MM.1S (cell line): Measurements from ENCODE around the gene NUDT21.

Experiments
- DNase-seq: peaks from one replicate; pipeline ENCODE4 v3.0.0-alpha.2; 2015
- H2AFZ ChIP-seq: fragments of 300-600 bp; sonication (generic); 2 replicates; pipeline ENCODE4 v1.6.0; 2016; ENCODE audit warnings: antibody characterized with exemption, low read length
- H3F3A ChIP-seq: fragments of 300-600 bp; sonication (generic); 2 replicates; pipeline ENCODE4 v1.6.1; 2016; ENCODE audit warnings: mild to moderate bottlenecking, antibody characterized with exemption, low read length, moderate library complexity, mixed read lengths; ENCODE audit not compliant: insufficient read depth
- H3K27ac ChIP-seq: fragments of 300-600 bp; sonication (generic); 2 replicates; pipeline ENCODE4 v1.5.1; 2016; ENCODE audit warnings: mild to moderate bottlenecking, low read length
- H3K27me3 ChIP-seq: fragments of 300-600 bp; sonication (generic); replicated peaks from 2 replicates; pipeline ENCODE4 v1.6.0; 2016; ENCODE audit warnings: low read length; ENCODE audit not compliant: insufficient read depth
- H3K36me3 ChIP-seq: fragments of 300-600 bp; sonication (generic); replicated peaks from 2 replicates; pipeline ENCODE4 v1.6.1; 2016; ENCODE audit warnings: mild to moderate bottlenecking, low read length, mixed read lengths; ENCODE audit not compliant: insufficient read depth
- H3K4me1 ChIP-seq: fragments of 300-600 bp; sonication (generic); 2 replicates; pipeline ENCODE4 v1.6.1; 2016; ENCODE audit warnings: low read length, mixed read lengths
- H3K4me2 ChIP-seq: fragments of 300-600 bp; sonication (generic); 2 replicates; pipeline ENCODE4 v1.6.0; 2016; ENCODE audit warnings: low read depth, low read length
- H3K4me3 ChIP-seq: fragments of 300-600 bp; sonication (generic); 2 replicates; pipeline ENCODE4 v1.5.1; 2016; ENCODE audit warnings: low read length, mixed read lengths
- H3K79me2 ChIP-seq: fragments of 300-600 bp; sonication (generic); 2 replicates; pipeline ENCODE4 v1.6.1; 2016; ENCODE audit warnings: mixed run types, low read length, mixed read lengths
- H3K9ac ChIP-seq: fragments of 300-600 bp; sonication (generic); 2 replicates; pipeline ENCODE4 v1.6.1; 2016; ENCODE audit warnings: low read length, mixed read lengths
- H3K9me2 ChIP-seq: fragments of 300-600 bp; sonication (generic); replicated peaks from 2 replicates; pipeline ENCODE4 v1.6.1; 2016; ENCODE audit warnings: mild to moderate bottlenecking, low read length, mixed read lengths; ENCODE audit not compliant: insufficient read depth
- H3K9me3 ChIP-seq: fragments of 300-600 bp; sonication (generic); replicated peaks from 2 replicates; pipeline ENCODE4 v1.6.1; 2016; ENCODE audit warnings: mild to moderate bottlenecking, low read length, mixed read lengths; ENCODE audit not compliant: insufficient read depth
- H4K20me1 ChIP-seq: fragments of 300-600 bp; sonication (generic); 2 replicates; pipeline ENCODE4 v1.6.1; 2016; ENCODE audit warnings: mild to moderate bottlenecking, low read length, moderate library complexity, mixed read lengths; ENCODE audit not compliant: insufficient read depth
- EZH2 ChIP-seq: fragments of 300-600 bp; sonication (generic); optimal IDR thresholded peaks from 2 replicates; pipeline ENCODE3; 2017; ENCODE audit warnings: low read depth, mild to moderate bottlenecking, antibody characterized with exemption, low read length, mixed read lengths
- EZH2phosphoT487 ChIP-seq: fragments of 300-600 bp; sonication (generic); IDR thresholded peaks from 2 replicates; pipeline ENCODE4 v1.6.1; 2018; ENCODE audit warnings: antibody characterized with exemption, low read length
- TF ChIP-seq, protein P1 (sequence below): fragments of 300-600 bp; sonication (generic); IDR thresholded peaks from 2 replicates; pipeline ENCODE4 v1.5.1; 2016; ENCODE audit warnings: antibody characterized with exemption, low read length, mixed read lengths

NUDT21 gene

DNA sequence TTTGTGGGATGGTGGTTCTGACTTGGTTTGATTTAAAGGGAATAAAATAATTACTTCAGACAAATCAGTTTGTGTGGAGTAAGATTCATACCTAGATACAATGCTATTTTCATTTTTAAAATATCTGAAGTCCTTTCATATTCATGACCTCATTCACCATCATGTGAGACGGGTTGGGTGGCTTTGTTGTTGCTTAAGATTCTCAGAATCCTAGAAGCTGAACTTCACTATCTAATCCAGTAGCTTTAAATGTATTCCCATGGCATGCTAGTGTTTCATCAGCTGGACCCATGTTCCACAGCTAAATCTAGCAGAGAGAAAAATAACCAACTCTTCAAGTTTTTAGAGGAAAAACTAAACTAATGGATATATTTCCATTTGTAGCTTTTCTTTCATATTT, 23.0 kb downstream of the NUDT21 start:
- Histone ChIP-seq H3K36me3 (no peaks in the 10 kb centered on the region), H2AFZ (no peak overlapping the region), H3K4me1 (peaks cover 4% of the 10 kb centered on the region; the same call in 1 of the 2 replicates), H3K27me3 (no peaks in the 10 kb centered on the region), H4K20me1 (no peaks in the 10 kb centered on the region), H3K4me2 (no peak overlapping the region), H3F3A (peaks cover 19% of the 10 kb centered on the region), H3K4me3 (no peak overlapping the region), H3K27ac (no peak overlapping the region), H3K79me2 (peaks cover 18% of the 10 kb centered on the region), H3K9ac (no peak overlapping the region), H3K9me2 (no peaks in the 10 kb centered on the region), H3K9me3 (no peaks in the 10 kb centered on the region)
- TF ChIP-seq, protein P1, sequence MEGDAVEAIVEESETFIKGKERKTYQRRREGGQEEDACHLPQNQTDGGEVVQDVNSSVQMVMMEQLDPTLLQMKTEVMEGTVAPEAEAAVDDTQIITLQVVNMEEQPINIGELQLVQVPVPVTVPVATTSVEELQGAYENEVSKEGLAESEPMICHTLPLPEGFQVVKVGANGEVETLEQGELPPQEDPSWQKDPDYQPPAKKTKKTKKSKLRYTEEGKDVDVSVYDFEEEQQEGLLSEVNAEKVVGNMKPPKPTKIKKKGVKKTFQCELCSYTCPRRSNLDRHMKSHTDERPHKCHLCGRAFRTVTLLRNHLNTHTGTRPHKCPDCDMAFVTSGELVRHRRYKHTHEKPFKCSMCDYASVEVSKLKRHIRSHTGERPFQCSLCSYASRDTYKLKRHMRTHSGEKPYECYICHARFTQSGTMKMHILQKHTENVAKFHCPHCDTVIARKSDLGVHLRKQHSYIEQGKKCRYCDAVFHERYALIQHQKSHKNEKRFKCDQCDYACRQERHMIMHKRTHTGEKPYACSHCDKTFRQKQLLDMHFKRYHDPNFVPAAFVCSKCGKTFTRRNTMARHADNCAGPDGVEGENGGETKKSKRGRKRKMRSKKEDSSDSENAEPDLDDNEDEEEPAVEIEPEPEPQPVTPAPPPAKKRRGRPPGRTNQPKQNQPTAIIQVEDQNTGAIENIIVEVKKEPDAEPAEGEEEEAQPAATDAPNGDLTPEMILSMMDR = no peak
- TF ChIP-seq EZH2phosphoT487 = no peak
- no peak for TF ChIP-seq EZH2
- DNase-seq = no peak

DNA sequence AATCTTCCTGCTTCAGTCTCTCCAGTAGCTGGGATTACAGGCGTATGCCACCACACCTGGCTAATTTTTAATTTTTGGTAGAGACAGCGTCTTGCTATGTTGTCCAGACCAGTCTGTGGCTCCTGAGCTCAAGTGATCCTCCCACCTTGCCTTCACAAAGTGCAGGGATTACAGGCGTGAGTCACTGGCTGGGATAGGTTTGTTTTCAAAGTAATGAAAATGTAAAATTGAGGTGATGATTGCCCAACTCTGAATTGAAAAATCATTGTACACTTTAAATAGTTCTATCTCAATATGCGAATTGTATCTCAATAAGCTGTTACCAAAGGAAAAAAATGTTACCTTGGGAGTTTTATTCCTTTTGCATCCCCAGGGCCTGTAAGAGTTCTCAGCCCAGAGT, 24.5 kb downstream of the NUDT21 start:
- DNase-seq = no peak
- no peak overlapping the region for H2AFZ ChIP-seq
- H3K27me3 ChIP-seq = no peaks in the 10 kb centered on the region
- no peaks in the 10 kb centered on the region for H3K9me3 ChIP-seq
- H3K79me2 ChIP-seq = peaks cover 33% of the 10 kb centered on the region
- no peaks in the 10 kb centered on the region for H3K9me2 ChIP-seq
- H3K4me3 ChIP-seq = no peak overlapping the region
- peaks cover 19% of the 10 kb centered on the region for H3F3A ChIP-seq
- H4K20me1 ChIP-seq = no peaks in the 10 kb centered on the region
- no peak overlapping the region for H3K4me2 ChIP-seq
- TF ChIP-seq EZH2phosphoT487 = no peak
- TF ChIP-seq, protein P1 = no peak
- H3K36me3 ChIP-seq = no peaks in the 10 kb centered on the region
- H3K27ac ChIP-seq = no peak overlapping the region
- no peak overlapping the region for H3K9ac ChIP-seq
- H3K4me1 ChIP-seq = peaks cover 5% of the 10 kb centered on the region; the same call in 1 of the 2 replicates

DNA sequence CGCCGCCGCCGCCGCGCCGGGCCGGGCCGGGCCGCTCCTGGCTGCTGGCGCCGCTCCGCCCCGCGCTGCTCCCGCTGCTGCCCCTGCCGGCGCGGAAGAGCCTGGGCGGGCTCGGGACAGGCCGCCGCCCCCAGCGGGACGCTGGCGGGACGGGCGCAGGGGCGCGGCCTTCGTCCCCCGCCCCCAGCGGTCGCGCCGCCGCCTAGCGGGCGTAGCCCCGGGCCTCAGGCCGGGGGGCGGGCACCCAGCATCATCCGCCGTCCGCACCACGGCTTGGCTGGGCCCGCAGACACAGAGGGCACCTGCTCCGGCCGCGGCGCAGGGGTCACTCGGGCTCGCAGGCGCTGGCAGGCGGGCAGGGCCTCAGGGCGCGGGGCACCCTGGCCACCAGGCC, 25.7 kb downstream of the NUDT21 start, which contains the start of gene AMFR:
AMFR (minus strand) TSS at position 107 of the 394 bp plus-strand sequence. CDS start 218 bp downstream, outside the sequence.
- peaks cover 19% of the 10 kb centered on the region for H3F3A ChIP-seq
- no peak for TF ChIP-seq EZH2
- no peak for TF ChIP-seq EZH2phosphoT487
- TF ChIP-seq, protein P1 = no peak
- H3K4me1 ChIP-seq = peaks cover 8% of the 10 kb centered on the region; the same call in 1 of the 2 replicates
- no peaks in the 10 kb centered on the region for H3K9me3 ChIP-seq
- H3K27me3 ChIP-seq = no peaks in the 10 kb centered on the region
- peak within 1 kb of the TSS; percentile 58; the same call in 1 of the 2 replicates for H3K9ac ChIP-seq
- peak within 1 kb of the TSS; percentile 61 for H3K4me3 ChIP-seq
- H3K4me2 ChIP-seq = peak within 1 kb of the TSS; percentile 82
- peak; percentile 89 for DNase-seq
- peaks cover 45% of the 10 kb centered on the region for H3K79me2 ChIP-seq
- H3K36me3 ChIP-seq = no peaks in the 10 kb centered on the region
- H3K9me2 ChIP-seq = no peaks in the 10 kb centered on the region
- H3K27ac ChIP-seq = no peak within 1 kb of the TSS
- peak within 1 kb of the TSS; percentile 33 for H2AFZ ChIP-seq
- no peaks in the 10 kb centered on the region for H4K20me1 ChIP-seq
